Tibial nerve (tissue), 4 donors: ENCODE measurements around the gene ACAD11. TPM values are rescaled to one million over a fixed set of nuclear protein-coding genes. Genes with fewer than 3 reads are reported as not detected.
A peak's percentile ranks its signal among the peaks of the same experiment; 100 is the strongest.

Experiments
- DNase-seq, 2 donors: peaks; one replicate each; pipeline ENCODE4 v3.0.0-alpha.2; 2019; ENCODE audit warnings: low spot score in 2 of 2
- H3K27ac ChIP-seq, 4 donors: fragments of 200-600 bp; sonication (generic) in 3 of 4; one replicate each; pipeline ENCODE4 v1.5.1; 2017 to 2019; ENCODE audit warnings: mild to moderate bottlenecking in 1 of 4
- H3K27me3 ChIP-seq, 2 donors: fragments of 200-600 bp; sonication (generic) in 1 of 2; one replicate each; pipeline versions ENCODE4 v1.5.1 to v1.6.0; 2017 to 2019
- H3K36me3 ChIP-seq, 3 donors: fragments of 200-600 bp; sonication (generic); one replicate each; pipeline ENCODE4 v1.5.1; 2018 to 2019
- H3K4me1 ChIP-seq, 4 donors: fragments of 200-600 bp; sonication (generic) in 3 of 4; one replicate each; pipeline ENCODE4 v1.5.1; 2017 to 2019
- H3K4me3 ChIP-seq, 4 donors: fragments of 200-600 bp; sonication (generic) in 3 of 4; one replicate each; pipeline ENCODE4 v1.5.1; 2017 to 2019; ENCODE audit warnings: mild to moderate bottlenecking in 1 of 4, moderate library complexity in 1 of 4
- H3K9me3 ChIP-seq, 4 donors: fragments of 200-600 bp; sonication (generic) in 3 of 4; one replicate each; pipeline ENCODE4 v1.5.1; 2017 to 2019
- CTCF ChIP-seq, 5 experiments: fragments of 200-600 bp in 3 of 5; fragments of 450-650 bp in 2 of 5; sonication (generic) in 3 of 5; IDR thresholded peaks; one replicate each; pipeline ENCODE4 v1.5.1; 2016 to 2019; ENCODE audit warnings: antibody characterized with exemption in 5 of 5, mild to moderate bottlenecking in 3 of 5, moderate library complexity in 2 of 5
- EP300 ChIP-seq, 2 donors: sonication (generic); formaldehyde crosslinking; IDR thresholded peaks; one replicate each; pipeline ENCODE4 v1.6.1; 2017; ENCODE audit warnings: antibody characterized with exemption in 2 of 2, mild to moderate bottlenecking in 1 of 2
- POLR2A ChIP-seq, 2 donors: fragments of 450-650 bp; IDR thresholded peaks; one replicate each; pipeline ENCODE4 v1.6.1; 2017; ENCODE audit warnings: antibody characterized with exemption in 2 of 2, mild to moderate bottlenecking in 2 of 2, moderate library complexity in 2 of 2
- WGBS, 2 donors: methylation state at CpG; one replicate each; pipeline ENCODE4 v1.1.5; 2018; 5-methylcytosine and 5-hydroxymethylcytosine counted together
- total RNA-seq, 4 donors: library from RNA; depleted of rRNA; stranded (reverse); fragments of >200 nt; gene quantifications; one replicate each; pipeline ENCODE4 v1.1.0, GENCODE V29; 2016

The ACAD11 gene
- total RNA-seq = 10 to 100 TPM; 39.2 to 69.9 (median 59.4) TPM

- Histone ChIP-seq H3K36me3 (no peaks in the 10 kb centered on the region), H3K4me3 (peak within 1 kb of the TSS; percentile 66 to 92 (median 80)), H3K4me1 (peaks cover 0 to 42% (median 16%) of the 10 kb centered on the region in 4 donors), H3K27me3 (no peaks in the 10 kb centered on the region), H3K9me3 (no peaks in the 10 kb centered on the region), H3K27ac (peak within 1 kb of the TSS; percentile 81 to 96 (median 92))
- 0% methylated on average over 16 to 34 of the region's 34 CpGs for WGBS, 2 donors
- peak; percentile 44 to 56 for DNase-seq
- TF ChIP-seq POLR2A (IDR thresholded peaks at IDR 0.05) = peak in 1 of 2 donors; percentile 67
- peak; percentile 59 to 81 (median 66) for TF ChIP-seq CTCF (IDR thresholded peaks at IDR 0.05)
- peak in 1 of 2 donors; percentile 68 for TF ChIP-seq EP300 (IDR thresholded peaks at IDR 0.05)
These were observed at the start of gene ACAD11 for GRCh38 chr3:132659365-132660051. TSS of gene ACAD11 (minus strand) at chr3:132659809. CDS start at chr3:132659751, 58 bp downstream.

DNA sequence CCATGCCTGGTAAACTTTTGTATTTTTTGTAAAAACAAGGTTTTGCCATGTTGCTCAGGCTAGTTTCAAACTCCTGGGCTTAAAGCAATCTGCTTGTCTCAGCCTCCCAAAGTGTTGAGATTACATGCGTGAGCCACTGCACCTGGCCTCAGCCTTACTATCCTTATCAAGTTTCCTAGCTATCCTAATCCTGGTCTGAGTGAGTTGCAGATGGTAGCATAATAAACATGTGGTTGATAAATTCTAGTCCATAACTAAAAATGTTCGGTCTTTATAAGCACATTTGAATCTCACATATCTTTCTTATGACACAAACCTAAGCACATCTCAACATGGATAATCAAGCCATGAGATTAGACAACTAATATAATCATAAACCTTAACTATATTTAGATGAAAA, 44.1 kb upstream of the ACAD11 start:
- 96 to 97% methylated on average over 2 of the region's 2 CpGs for WGBS, 2 donors
- no peaks in the 10 kb centered on the region for H3K4me1 ChIP-seq
- DNase-seq = no peak
- no peaks in the 10 kb centered on the region for H3K9me3 ChIP-seq
- no peak overlapping the region for H3K27ac ChIP-seq
- no peaks in the 10 kb centered on the region for H3K27me3 ChIP-seq
- H3K36me3 ChIP-seq = peaks cover 0 to 92% (median 14%) of the 10 kb centered on the region in 3 donors
- no peak for TF ChIP-seq POLR2A (IDR thresholded peaks at IDR 0.05)
- TF ChIP-seq CTCF (IDR thresholded peaks at IDR 0.05) = no peak
- no peak for TF ChIP-seq EP300 (IDR thresholded peaks at IDR 0.05)
- no peak overlapping the region for H3K4me3 ChIP-seq

DNA sequence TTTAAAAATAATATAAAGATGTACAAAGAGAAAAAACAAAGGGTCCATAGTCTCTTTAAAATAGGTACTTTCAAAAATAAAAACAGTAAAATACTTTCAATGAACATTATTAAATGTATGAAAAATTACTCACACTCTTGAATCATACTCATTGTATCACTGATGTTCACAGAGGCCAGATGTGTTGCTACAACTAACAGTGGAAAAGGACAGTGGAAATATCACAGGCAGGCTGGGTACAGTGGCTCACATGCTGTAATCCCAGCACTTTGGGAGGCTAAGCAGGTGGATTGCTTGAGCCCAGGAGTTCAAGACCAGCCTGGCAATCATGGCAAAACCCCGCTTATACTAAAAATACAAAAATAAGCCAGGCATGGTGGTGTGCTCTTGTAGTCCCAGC, 35.8 kb upstream of the ACAD11 start:
- no peaks in the 10 kb centered on the region for H3K4me1 ChIP-seq
- H3K36me3 ChIP-seq = peaks cover 3 to 90% (median 9%) of the 10 kb centered on the region in 3 donors
- no peak overlapping the region for H3K4me3 ChIP-seq
- no peak overlapping the region for H3K27ac ChIP-seq
- WGBS, 2 donors = 86 to 96% methylated on average over 1 of the region's 1 CpG
- TF ChIP-seq EP300 (IDR thresholded peaks at IDR 0.05) (no peak), POLR2A (IDR thresholded peaks at IDR 0.05) (no peak), CTCF (IDR thresholded peaks at IDR 0.05) (no peak)
- no peaks in the 10 kb centered on the region for H3K9me3 ChIP-seq
- DNase-seq = no peak
- H3K27me3 ChIP-seq = no peaks in the 10 kb centered on the region

GRCh38 chr3:132694991-132695390, 35.4 kb upstream of the ACAD11 start:
- WGBS, 2 donors = 76 to 79% methylated on average over 4 of the region's 4 CpGs
- TF ChIP-seq CTCF (IDR thresholded peaks at IDR 0.05) = no peak
- TF ChIP-seq EP300 (IDR thresholded peaks at IDR 0.05) = no peak
- TF ChIP-seq POLR2A (IDR thresholded peaks at IDR 0.05) = no peak
- H3K27ac ChIP-seq = no peak overlapping the region
- no peaks in the 10 kb centered on the region for H3K9me3 ChIP-seq
- DNase-seq = no peak
- no peaks in the 10 kb centered on the region for H3K4me1 ChIP-seq
- H3K27me3 ChIP-seq = no peaks in the 10 kb centered on the region
- no peak overlapping the region for H3K4me3 ChIP-seq
- H3K36me3 ChIP-seq = peaks cover 3 to 90% (median 9%) of the 10 kb centered on the region in 3 donors

GRCh38 chr3:132690040-132690439, 30.4 kb upstream of the ACAD11 start:
- Histone ChIP-seq H3K4me1 (no peaks in the 10 kb centered on the region), H3K4me3 (no peak overlapping the region), H3K27me3 (no peaks in the 10 kb centered on the region), H3K27ac (no peak overlapping the region), H3K36me3 (peaks cover 4 to 90% (median 6%) of the 10 kb centered on the region in 3 donors), H3K9me3 (no peaks in the 10 kb centered on the region)
- no peak for DNase-seq
- no peak for TF ChIP-seq EP300 (IDR thresholded peaks at IDR 0.05)
- TF ChIP-seq CTCF (IDR thresholded peaks at IDR 0.05) = no peak
- TF ChIP-seq POLR2A (IDR thresholded peaks at IDR 0.05) = no peak
- WGBS, 2 donors = 82 to 96% methylated on average over 4 of the region's 4 CpGs
